H9 (cell line): Measurements from ENCODE around the gene UBAP1. TPM values are rescaled to one million over a fixed set of nuclear protein-coding genes. Genes with fewer than 3 reads are reported as not detected.

Experiments used
- DNase-seq: peaks from one replicate; pipeline ENCODE4 v3.0.0-alpha.2; 2017
- H2AFZ ChIP-seq: one replicate; pipeline ENCODE4 v1.6.1; 2013; ENCODE audit warnings: mild to moderate bottlenecking, low read length, control low read depth, moderate library complexity
- H2AK5ac ChIP-seq: 2 replicates; pipeline ENCODE4 v1.6.1; 2013; ENCODE audit warnings: low read length, control low read depth, mixed read lengths; ENCODE audit not compliant: insufficient read length
- H2BK120ac ChIP-seq: one replicate; pipeline ENCODE4 v1.6.1; 2013; ENCODE audit warnings: low read depth, mild to moderate bottlenecking, low read length, control low read depth, inconsistent platforms; ENCODE audit not compliant: poor library complexity, severe bottlenecking
- H2BK12ac ChIP-seq: 2 replicates; pipeline ENCODE4 v1.6.1; 2013; ENCODE audit warnings: low read length, control low read depth, mixed read lengths, low read depth; ENCODE audit not compliant: insufficient read length
- H2BK15ac ChIP-seq: 2 replicates; pipeline ENCODE4 v1.6.1; 2013; ENCODE audit warnings: low read depth, low read length, control low read depth
- H2BK20ac ChIP-seq: one replicate; pipeline ENCODE4 v1.6.1; 2013; ENCODE audit warnings: low read depth, mild to moderate bottlenecking, low read length, control low read depth, inconsistent platforms; ENCODE audit not compliant: poor library complexity, severe bottlenecking
- H2BK5ac ChIP-seq: 2 replicates; pipeline ENCODE4 v1.6.1; 2013; ENCODE audit warnings: low read length, control low read depth, mixed read lengths; ENCODE audit not compliant: insufficient read length
- H3K14ac ChIP-seq: 2 replicates; pipeline ENCODE4 v1.6.1; 2013; ENCODE audit warnings: low read length, control low read depth; ENCODE audit not compliant: insufficient read depth
- H3K18ac ChIP-seq: 2 replicates; pipeline ENCODE4 v1.6.1; 2013; ENCODE audit warnings: low read depth, mild to moderate bottlenecking, mixed read lengths, low read length, control low read depth; ENCODE audit not compliant: insufficient read length
- H3K23ac ChIP-seq: 2 replicates; pipeline ENCODE4 v1.6.1; 2013; ENCODE audit warnings: low read length, control low read depth, mixed read lengths, low read depth; ENCODE audit not compliant: insufficient read length
- H3K23me2 ChIP-seq: 2 replicates; pipeline ENCODE4 v1.6.1; 2013; ENCODE audit warnings: low read depth, mild to moderate bottlenecking, mixed read lengths, low read length, control low read depth; ENCODE audit not compliant: insufficient read length, poor library complexity, severe bottlenecking
- H3K27ac ChIP-seq: 2 replicates; pipeline ENCODE4 v1.5.1; 2013; ENCODE audit warnings: low read length, control low read depth, mixed read lengths, low read depth; ENCODE audit not compliant: insufficient read length
- H3K27me3 ChIP-seq: 2 replicates; pipeline ENCODE4 v1.6.1; 2013; ENCODE audit warnings: low read length, control low read depth, inconsistent platforms; ENCODE audit not compliant: insufficient read depth
- H3K4ac ChIP-seq: 2 replicates; pipeline ENCODE4 v1.6.1; 2013; ENCODE audit warnings: low read depth, mild to moderate bottlenecking, control low read depth, inconsistent platforms, low read length, moderate library complexity
- H3K4me1 ChIP-seq: 2 replicates; pipeline ENCODE4 v1.6.1; 2013; ENCODE audit warnings: low read length, control low read depth, inconsistent platforms; ENCODE audit not compliant: insufficient read depth
- H3K4me2 ChIP-seq: 2 replicates; pipeline ENCODE4 v1.6.1; 2013; ENCODE audit warnings: low read length, control low read depth, mixed read lengths; ENCODE audit not compliant: insufficient read length, insufficient read depth
- H3K56ac ChIP-seq: 2 replicates; pipeline ENCODE4 v1.6.1; 2013; ENCODE audit warnings: low read depth, mild to moderate bottlenecking, mixed read lengths, low read length, control low read depth; ENCODE audit not compliant: insufficient read length
- H3K79me1 ChIP-seq: 2 replicates; pipeline ENCODE4 v1.6.1; 2013; ENCODE audit warnings: low read depth, mild to moderate bottlenecking, moderate library complexity, low read length, control low read depth, inconsistent platforms; ENCODE audit not compliant: insufficient read depth, poor library complexity, severe bottlenecking
- H3K79me2 ChIP-seq: 2 replicates; pipeline ENCODE4 v1.6.1; 2013; ENCODE audit warnings: low read length, control low read depth, inconsistent platforms; ENCODE audit not compliant: insufficient read depth
- H3K9ac ChIP-seq: 2 replicates; pipeline ENCODE4 v1.6.1; 2013; ENCODE audit warnings: low read length, control low read depth, mixed read lengths; ENCODE audit not compliant: insufficient read length; ENCODE audit errors: extremely low read depth
- H3K9me3 ChIP-seq: one replicate; pipeline ENCODE4 v1.6.1; 2013; ENCODE audit warnings: low read depth, low read length, inconsistent platforms; ENCODE audit not compliant: control insufficient read depth
- H3T11ph ChIP-seq: one replicate; pipeline ENCODE4 v1.6.1; 2013; ENCODE audit warnings: mild to moderate bottlenecking, low read length, control low read depth, inconsistent platforms
- H4K20me1 ChIP-seq: one replicate; pipeline ENCODE4 v1.6.1; 2013; ENCODE audit not compliant: control insufficient read depth, insufficient read length, insufficient read depth
- H4K5ac ChIP-seq: 2 replicates; pipeline ENCODE4 v1.6.1; 2013; ENCODE audit warnings: low read depth, mild to moderate bottlenecking, mixed read lengths, low read length, control low read depth; ENCODE audit not compliant: insufficient read length
- H4K8ac ChIP-seq: replicated peaks from 2 replicates; pipeline ENCODE4 v1.6.1; 2013; ENCODE audit warnings: low read length, control low read depth, mixed read lengths, low read depth; ENCODE audit not compliant: insufficient read length
- H4K91ac ChIP-seq: 2 replicates; pipeline ENCODE4 v1.6.1; 2013; ENCODE audit warnings: low read depth, mild to moderate bottlenecking, moderate library complexity, mixed read lengths, low read length, control low read depth; ENCODE audit not compliant: insufficient read length
- H3K27ac Mint-ChIP-seq, 3 experiments: 2 replicates in 2 of 3; 3 replicates in 1 of 3; pipeline ENCODE4 v1.8.0; 2020 to 2021; ENCODE audit warnings: mixed read lengths in 3 of 3, mild to moderate bottlenecking in 1 of 3, moderate library complexity in 1 of 3
- H3K27me3 Mint-ChIP-seq: 2 replicates; pipeline ENCODE4 v1.8.0; 2021; ENCODE audit warnings: low read depth, mild to moderate bottlenecking, moderate library complexity, mixed read lengths
- H3K36me3 Mint-ChIP-seq, 3 experiments: 2 replicates in 2 of 3; 3 replicates in 1 of 3; pipeline ENCODE4 v1.8.0; 2020 to 2021; ENCODE audit warnings: low read depth in 3 of 3, mixed read lengths in 3 of 3; ENCODE audit not compliant: insufficient read depth in 1 of 3
- H3K4me1 Mint-ChIP-seq, 2 experiments: 2 replicates each; pipeline ENCODE4 v1.8.0; 2020; ENCODE audit warnings: mixed read lengths in 2 of 2
- H3K4me3 Mint-ChIP-seq, 2 experiments: 2 replicates in 1 of 2; 3 replicates in 1 of 2; pipeline ENCODE4 v1.8.0; 2020 to 2021; ENCODE audit warnings: mild to moderate bottlenecking in 2 of 2, mixed read lengths in 2 of 2, moderate library complexity in 1 of 2
- H3K9me3 Mint-ChIP-seq, 2 experiments: 2 replicates in 1 of 2; 3 replicates in 1 of 2; pipeline ENCODE4 v1.8.0; 2020; ENCODE audit warnings: mild to moderate bottlenecking in 2 of 2, mixed read lengths in 2 of 2, moderate library complexity in 1 of 2
- WGBS: extraction: QIAGEN DNeasy Blood & Tissue Kit; methylation state at CpG from one replicate; pipeline ENCODE4 v1.1.7; 2013; ENCODE audit warnings: missing lambda C conversion rate, low lambda C conversion rate, mixed read lengths; ENCODE audit not compliant: insufficient read length; ENCODE audit errors: extremely low coverage; 5-methylcytosine and 5-hydroxymethylcytosine counted together
- total RNA-seq: library from RNA; stranded (reverse); gene quantifications from 2 replicates; pipeline ENCODE4 v1.2.1, GENCODE V29; 2021
- TF ChIP-seq, protein P1 (sequence below): fragments of 200-600 bp; sonication (generic); conservative IDR thresholded peaks from 3 replicates; pipeline ENCODE4 v1.8.0; 2021; ENCODE audit warnings: antibody characterized with exemption, mild to moderate bottlenecking

The UBAP1 gene
- total RNA-seq, 1 experiment from 2014 or later = 32.6 TPM

DNA sequence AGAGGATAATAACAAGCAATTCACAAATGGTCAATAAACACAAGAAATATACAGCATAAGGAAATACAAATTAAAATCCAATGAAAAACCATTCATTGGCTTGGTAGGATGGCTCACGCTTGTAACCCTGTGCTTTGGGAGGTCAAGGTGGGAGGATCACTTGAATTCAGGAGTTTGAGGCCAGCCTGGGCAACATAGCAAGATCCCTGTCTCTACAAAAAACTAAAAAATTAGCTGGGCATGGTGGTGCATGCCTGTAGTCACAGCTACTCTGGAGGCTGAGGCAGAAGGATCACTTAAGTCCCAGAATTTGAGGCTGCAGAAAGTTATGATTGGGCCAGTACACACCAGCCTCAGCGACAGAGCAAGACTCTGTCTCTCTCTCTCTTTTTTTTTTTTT is 20.9 kb upstream of the UBAP1 start:
- H3K27ac ChIP-seq = no peak overlapping the region
- no peak overlapping the region for H3K18ac ChIP-seq
- no peak overlapping the region for H3T11ph ChIP-seq
- H3K4me2 ChIP-seq = no peak overlapping the region
- Mint-ChIP-seq H3K4me3 (no peak overlapping the region), H3K27me3 (no peaks in the 10 kb centered on the region), H3K36me3 (no peaks in the 10 kb centered on the region), H3K4me1 (peaks cover 3 to 7% of the 10 kb centered on the region in 2 experiments), H3K27ac (no peak overlapping the region), H3K9me3 (no peaks in the 10 kb centered on the region)
- no peaks in the 10 kb centered on the region for H3K79me2 ChIP-seq
- no peaks in the 10 kb centered on the region for H3K23me2 ChIP-seq
- H3K9me3 ChIP-seq = no peaks in the 10 kb centered on the region
- no peak overlapping the region for H3K14ac ChIP-seq
- TF ChIP-seq, protein P1, sequence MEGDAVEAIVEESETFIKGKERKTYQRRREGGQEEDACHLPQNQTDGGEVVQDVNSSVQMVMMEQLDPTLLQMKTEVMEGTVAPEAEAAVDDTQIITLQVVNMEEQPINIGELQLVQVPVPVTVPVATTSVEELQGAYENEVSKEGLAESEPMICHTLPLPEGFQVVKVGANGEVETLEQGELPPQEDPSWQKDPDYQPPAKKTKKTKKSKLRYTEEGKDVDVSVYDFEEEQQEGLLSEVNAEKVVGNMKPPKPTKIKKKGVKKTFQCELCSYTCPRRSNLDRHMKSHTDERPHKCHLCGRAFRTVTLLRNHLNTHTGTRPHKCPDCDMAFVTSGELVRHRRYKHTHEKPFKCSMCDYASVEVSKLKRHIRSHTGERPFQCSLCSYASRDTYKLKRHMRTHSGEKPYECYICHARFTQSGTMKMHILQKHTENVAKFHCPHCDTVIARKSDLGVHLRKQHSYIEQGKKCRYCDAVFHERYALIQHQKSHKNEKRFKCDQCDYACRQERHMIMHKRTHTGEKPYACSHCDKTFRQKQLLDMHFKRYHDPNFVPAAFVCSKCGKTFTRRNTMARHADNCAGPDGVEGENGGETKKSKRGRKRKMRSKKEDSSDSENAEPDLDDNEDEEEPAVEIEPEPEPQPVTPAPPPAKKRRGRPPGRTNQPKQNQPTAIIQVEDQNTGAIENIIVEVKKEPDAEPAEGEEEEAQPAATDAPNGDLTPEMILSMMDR = no peak
- no peak overlapping the region for H2BK15ac ChIP-seq
- no peak overlapping the region for H3K23ac ChIP-seq
- no peak overlapping the region for H2AFZ ChIP-seq
- no peak for DNase-seq
- H4K5ac ChIP-seq = no peak overlapping the region
- no peak overlapping the region for H2BK5ac ChIP-seq
- no peak overlapping the region for H4K91ac ChIP-seq
- H3K27me3 ChIP-seq = no peaks in the 10 kb centered on the region
- no peak overlapping the region for H3K4ac ChIP-seq
- WGBS = no CpG with 5 or more reads among the region's 2 CpGs
- no peak overlapping the region for H2AK5ac ChIP-seq
- no peaks in the 10 kb centered on the region for H4K20me1 ChIP-seq
- H3K4me1 ChIP-seq = 0 out of 2 replicates have a peak, but pooled peaks cover 2% of the 10 kb centered on the region
- H3K79me1 ChIP-seq = no peaks in the 10 kb centered on the region
- no peak overlapping the region for H3K56ac ChIP-seq
- H3K9ac ChIP-seq = no peak overlapping the region
- no peak overlapping the region for H2BK120ac ChIP-seq
- no peak overlapping the region for H2BK20ac ChIP-seq
- no peak overlapping the region for H2BK12ac ChIP-seq
- no peak overlapping the region for H4K8ac ChIP-seq
